SH-SY5Y (cell line): ENCODE measurements around the gene RABGAP1.

ENCODE experiments used
- GATA2 ChIP-seq: IDR thresholded peaks from 2 replicates; pipeline ENCODE4 v1.6.1; 2011; ENCODE audit warnings: mild to moderate bottlenecking, low read depth, low read length
- GATA3 ChIP-seq: IDR thresholded peaks from 2 replicates; pipeline ENCODE4 v1.6.1; 2011; ENCODE audit warnings: low read depth, mild to moderate bottlenecking, low read length, moderate library complexity

GRCh38 chr9:122939601-122940000, 1.2 kb upstream of the RABGAP1 start:
- TF ChIP-seq GATA3 (no peak), GATA2 (no peak)
